GM18505 (cell line): ENCODE data around the gene ADAMTSL3.

Source experiments
- ATAC-seq: cut with Tn5 transposase; IDR thresholded peaks from one replicate; pipeline ENCODE4 v1.9.1; 2021; ENCODE audit not compliant: unreplicated experiment
- POLR2A ChIP-seq: IDR thresholded peaks from 4 replicates; pipeline ENCODE4 v1.6.1; 2011; ENCODE audit warnings: borderline replicate concordance; ENCODE audit not compliant: insufficient read depth, insufficient read length; ENCODE audit errors: extremely low read depth

Gene ADAMTSL3

GRCh38 chr15:83644439-83644838, 9.5 kb upstream of the ADAMTSL3 start:
- no peak for ATAC-seq
- no peak for TF ChIP-seq POLR2A

GRCh38 chr15:83650831-83651230, 3.1 kb upstream of the ADAMTSL3 start:
- TF ChIP-seq POLR2A: no peak
- ATAC-seq: no peak

- ATAC-seq: no peak
- no peak for TF ChIP-seq POLR2A
Observed at GRCh38 chr15:83651541-83651940, 2.4 kb upstream of the ADAMTSL3 start.

GRCh38 chr15:83652626-83653204, 1.2 kb upstream of the ADAMTSL3 start:
- TF ChIP-seq POLR2A: no peak
- ATAC-seq: no peak

DNA sequence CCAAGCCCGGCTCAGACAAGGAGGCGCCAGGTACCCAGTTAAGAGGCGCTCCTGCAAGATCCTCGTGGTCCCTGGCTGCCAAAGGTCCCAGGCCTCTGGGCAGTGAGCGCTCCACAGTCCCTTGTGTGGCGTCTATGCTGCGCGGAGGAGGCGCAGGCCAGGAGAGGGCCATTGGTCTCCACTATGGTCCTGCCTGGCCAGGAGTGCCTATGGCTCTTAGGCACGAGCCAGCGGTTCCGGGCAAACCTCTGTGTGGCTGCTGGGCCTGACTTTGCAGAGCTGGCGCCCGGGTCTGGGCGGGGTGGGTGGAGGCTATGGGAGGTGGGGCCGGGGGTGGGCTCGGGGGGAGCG, 660 bp upstream of the ADAMTSL3 start:
- ATAC-seq: no peak
- no peak for TF ChIP-seq POLR2A

DNA sequence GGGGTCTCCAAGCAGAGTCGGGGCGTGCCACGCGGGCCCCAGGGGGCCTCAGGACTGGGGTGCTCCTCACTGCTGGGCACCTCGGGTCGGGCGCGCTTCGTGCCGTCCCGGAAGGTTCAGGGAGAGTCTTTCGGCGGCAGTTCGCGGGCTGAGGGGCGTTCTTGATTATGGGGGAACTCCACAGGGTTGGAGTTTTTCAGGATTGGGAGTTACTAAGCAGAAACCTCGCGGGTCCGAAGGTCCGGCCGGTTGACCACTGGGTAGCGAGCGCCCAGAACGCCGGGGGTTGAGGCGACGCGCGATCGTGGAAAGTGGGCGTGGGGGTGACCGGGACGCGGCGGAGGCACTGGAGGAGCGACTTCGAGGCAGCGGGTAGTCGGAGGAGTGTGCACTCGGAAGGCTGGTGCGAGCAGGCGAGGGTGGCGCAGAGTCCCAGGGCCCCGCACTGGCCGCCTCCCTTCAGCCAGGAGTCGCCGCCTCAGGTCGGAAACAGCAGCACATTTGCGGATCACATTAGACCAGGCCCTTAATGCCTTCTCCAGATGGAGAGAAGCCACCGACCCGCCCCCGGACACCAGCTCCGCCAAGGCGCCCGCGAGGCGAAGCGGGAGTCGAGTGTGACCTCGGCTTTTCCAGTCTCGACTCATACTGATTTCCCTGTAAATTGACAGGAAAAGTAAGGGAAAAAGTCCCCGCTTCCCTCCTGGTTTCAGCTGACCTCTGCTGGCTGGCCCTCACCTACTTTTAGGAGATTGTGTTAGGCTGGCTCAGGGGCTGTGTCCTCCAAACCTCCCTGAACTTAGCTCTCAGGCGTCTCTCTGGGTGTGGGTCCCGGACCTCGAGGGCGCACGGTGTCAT, 685 bp downstream of the ADAMTSL3 start:
- no peak for TF ChIP-seq POLR2A
- no peak for ATAC-seq

- no peak for TF ChIP-seq POLR2A
- no peak for ATAC-seq
Observed at GRCh38 chr15:83655237-83655616, 1.3 kb downstream of the ADAMTSL3 start.

GRCh38 chr15:83656192-83656591, 2.3 kb downstream of the ADAMTSL3 start:
- ATAC-seq: no peak
- no peak for TF ChIP-seq POLR2A

DNA sequence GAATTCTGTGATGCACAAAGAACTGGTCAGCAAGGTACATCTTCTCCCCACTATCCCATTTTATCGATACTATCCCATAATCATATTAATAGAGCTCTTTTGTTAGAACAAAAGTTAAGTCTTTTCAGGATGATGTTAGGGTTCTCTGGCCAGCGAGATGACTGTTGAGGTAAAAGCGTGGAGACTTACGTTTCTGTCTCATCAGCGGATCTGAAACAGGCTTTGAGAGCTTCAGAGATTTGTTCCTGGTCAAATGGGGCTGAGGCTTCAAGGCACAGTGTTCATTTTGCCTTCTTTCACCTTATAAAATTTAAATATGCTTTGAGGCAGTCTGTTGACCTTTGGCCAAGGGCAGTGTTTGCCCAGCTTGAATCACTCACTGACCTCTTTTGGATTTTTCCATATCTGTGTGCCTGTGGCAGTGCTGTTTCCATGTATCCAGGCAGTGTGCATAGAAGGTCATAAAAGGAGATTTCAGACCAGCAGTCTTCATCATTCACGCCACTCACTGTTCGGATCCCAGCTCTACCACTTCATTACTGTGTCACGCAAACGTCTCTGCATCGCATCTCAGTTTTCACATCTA, 3.1 kb downstream of the ADAMTSL3 start:
- no peak for ATAC-seq
- TF ChIP-seq POLR2A: no peak

GRCh38 chr15:83657549-83657948, 3.6 kb downstream of the ADAMTSL3 start:
- no peak for ATAC-seq
- TF ChIP-seq POLR2A: no peak

DNA sequence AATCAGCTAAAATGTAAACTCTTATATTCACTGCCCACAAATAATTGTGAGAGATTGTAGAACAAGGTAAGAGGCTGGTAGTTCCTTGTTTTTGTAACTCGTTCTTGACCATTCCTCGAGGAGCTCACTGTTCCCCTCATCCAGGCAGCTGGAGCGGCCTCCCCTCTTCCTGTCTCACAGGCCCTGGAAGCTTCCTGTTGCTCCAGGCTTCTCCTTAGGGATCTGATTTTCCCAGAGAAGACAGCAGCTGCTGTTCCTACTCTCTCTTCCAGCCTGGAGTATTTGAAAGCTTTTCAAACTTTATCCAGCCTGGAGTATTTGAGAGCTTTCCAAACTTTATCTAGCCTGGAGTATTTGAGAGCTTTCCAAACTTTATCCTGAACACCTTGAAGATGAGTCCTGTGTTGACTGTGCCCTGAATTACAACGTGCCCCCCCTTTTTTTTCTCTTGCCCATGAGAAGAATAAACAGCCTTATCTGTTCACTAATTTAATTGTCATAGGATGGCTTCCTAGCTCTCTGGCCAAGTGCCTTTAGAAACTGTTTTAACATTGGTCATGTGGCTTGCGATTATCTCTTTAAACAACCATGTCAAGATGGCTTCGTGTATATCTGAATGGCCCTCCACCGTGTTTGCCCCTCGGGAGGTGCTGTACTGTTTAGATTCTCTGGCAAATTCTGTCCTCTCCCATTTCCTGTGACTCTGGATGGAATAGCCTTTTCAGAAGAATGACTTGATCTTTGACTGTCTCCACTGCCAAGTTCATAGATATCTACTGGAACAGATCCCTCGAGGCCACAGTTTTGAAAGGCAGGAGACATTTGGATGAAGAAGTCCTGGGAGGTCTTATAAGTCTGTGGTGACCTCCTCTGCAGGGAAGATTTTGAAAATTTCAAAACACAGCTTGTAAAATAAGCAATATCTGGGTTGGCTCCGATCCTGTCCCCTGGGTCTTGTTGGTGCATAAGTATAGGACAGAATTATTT, 4.8 kb downstream of the ADAMTSL3 start:
- ATAC-seq: no peak

DNA sequence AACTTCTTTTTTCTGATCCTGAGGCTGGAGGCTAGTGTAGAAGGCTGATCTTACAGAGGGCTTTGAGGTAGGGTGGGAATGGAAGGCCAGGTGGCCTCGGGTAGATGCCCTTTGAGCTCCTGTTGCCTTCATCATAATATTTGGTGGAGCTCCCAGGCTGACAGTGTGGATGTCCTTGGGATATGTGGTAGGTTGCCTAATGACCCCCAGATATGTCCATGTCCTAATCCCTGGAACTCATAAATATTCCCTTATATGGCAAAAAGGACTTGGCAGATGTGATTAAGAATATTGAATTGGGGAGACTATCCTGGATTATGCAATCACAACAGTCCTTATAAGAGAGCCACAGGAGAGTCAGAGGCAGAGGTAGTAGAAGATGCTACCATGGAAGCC, 5.5 kb downstream of the ADAMTSL3 start:
- TF ChIP-seq POLR2A: no peak
- no peak for ATAC-seq

More for the DNA sequence above, 4.8 kb downstream of the ADAMTSL3 start:
- TF ChIP-seq POLR2A: no peak

GRCh38 chr15:83665480-83665879, 11.6 kb downstream of the ADAMTSL3 start:
- ATAC-seq: no peak
- TF ChIP-seq POLR2A: no peak

GRCh38 chr15:83670672-83671229, 16.8 kb downstream of the ADAMTSL3 start:
- ATAC-seq: no peak

More at GRCh38 chr15:83670672-83671229, 16.8 kb downstream of the ADAMTSL3 start:
- no peak for TF ChIP-seq POLR2A
